ENCODE measurements around the gene RALBP1.

DNA sequence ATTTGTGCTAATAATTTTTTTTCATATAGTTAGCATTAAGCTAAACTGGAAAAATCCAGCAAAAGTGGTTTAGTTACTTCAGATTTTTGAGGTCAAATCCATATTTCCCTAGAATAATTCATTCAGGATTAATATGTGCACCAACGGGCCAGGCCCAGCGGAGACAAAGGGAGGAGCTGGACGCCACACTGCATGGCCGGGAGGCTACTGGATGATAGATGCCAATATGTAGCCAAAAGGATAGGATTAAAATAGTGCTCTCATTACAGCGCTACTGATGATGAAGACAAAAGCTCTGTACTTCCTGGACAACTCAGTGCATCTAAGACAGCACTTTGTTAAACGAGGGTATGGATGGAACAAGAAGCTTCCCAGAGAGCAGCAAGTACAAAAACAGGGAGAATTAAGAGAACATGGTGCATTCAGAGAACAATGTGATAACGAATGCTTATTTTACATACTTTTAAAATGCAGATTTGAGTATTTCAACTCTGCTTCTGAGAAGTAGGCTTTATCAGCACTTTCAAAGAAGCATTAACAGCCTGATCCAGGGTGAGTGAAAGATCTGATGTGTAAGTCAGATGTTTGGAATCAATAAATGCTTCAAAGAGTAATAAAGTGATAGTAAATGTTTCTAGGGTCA is 99.3 kb downstream of the RALBP1 start:
- TF ChIP-seq, protein P1, sequence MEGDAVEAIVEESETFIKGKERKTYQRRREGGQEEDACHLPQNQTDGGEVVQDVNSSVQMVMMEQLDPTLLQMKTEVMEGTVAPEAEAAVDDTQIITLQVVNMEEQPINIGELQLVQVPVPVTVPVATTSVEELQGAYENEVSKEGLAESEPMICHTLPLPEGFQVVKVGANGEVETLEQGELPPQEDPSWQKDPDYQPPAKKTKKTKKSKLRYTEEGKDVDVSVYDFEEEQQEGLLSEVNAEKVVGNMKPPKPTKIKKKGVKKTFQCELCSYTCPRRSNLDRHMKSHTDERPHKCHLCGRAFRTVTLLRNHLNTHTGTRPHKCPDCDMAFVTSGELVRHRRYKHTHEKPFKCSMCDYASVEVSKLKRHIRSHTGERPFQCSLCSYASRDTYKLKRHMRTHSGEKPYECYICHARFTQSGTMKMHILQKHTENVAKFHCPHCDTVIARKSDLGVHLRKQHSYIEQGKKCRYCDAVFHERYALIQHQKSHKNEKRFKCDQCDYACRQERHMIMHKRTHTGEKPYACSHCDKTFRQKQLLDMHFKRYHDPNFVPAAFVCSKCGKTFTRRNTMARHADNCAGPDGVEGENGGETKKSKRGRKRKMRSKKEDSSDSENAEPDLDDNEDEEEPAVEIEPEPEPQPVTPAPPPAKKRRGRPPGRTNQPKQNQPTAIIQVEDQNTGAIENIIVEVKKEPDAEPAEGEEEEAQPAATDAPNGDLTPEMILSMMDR (IDR thresholded peaks at IDR 0.05; ENCODE audit: poor library complexity, severe bottlenecking) = no peak
- no peak for TF ChIP-seq POLR2AphosphoS5 (IDR thresholded peaks at IDR 0.05)
- TF ChIP-seq, protein P2, sequence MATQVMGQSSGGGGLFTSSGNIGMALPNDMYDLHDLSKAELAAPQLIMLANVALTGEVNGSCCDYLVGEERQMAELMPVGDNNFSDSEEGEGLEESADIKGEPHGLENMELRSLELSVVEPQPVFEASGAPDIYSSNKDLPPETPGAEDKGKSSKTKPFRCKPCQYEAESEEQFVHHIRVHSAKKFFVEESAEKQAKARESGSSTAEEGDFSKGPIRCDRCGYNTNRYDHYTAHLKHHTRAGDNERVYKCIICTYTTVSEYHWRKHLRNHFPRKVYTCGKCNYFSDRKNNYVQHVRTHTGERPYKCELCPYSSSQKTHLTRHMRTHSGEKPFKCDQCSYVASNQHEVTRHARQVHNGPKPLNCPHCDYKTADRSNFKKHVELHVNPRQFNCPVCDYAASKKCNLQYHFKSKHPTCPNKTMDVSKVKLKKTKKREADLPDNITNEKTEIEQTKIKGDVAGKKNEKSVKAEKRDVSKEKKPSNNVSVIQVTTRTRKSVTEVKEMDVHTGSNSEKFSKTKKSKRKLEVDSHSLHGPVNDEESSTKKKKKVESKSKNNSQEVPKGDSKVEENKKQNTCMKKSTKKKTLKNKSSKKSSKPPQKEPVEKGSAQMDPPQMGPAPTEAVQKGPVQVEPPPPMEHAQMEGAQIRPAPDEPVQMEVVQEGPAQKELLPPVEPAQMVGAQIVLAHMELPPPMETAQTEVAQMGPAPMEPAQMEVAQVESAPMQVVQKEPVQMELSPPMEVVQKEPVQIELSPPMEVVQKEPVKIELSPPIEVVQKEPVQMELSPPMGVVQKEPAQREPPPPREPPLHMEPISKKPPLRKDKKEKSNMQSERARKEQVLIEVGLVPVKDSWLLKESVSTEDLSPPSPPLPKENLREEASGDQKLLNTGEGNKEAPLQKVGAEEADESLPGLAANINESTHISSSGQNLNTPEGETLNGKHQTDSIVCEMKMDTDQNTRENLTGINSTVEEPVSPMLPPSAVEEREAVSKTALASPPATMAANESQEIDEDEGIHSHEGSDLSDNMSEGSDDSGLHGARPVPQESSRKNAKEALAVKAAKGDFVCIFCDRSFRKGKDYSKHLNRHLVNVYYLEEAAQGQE (IDR thresholded peaks at IDR 0.05; ENCODE audit: borderline replicate concordance) = no peak
- no peak for TF ChIP-seq EP300 (conservative IDR thresholded peaks at IDR 0.05; ENCODE audit: poor library complexity, severe bottlenecking)
- no peak for TF ChIP-seq SMC3 (conservative IDR thresholded peaks at IDR 0.05; ENCODE audit: poor library complexity)
- TF ChIP-seq RAD21 (conservative IDR thresholded peaks at IDR 0.05) = no peak
- TF ChIP-seq EZH2 (IDR thresholded peaks at IDR 0.05; ENCODE audit: borderline replicate concordance, insufficient read depth, low read length, poor library complexity, severe bottlenecking) = no peak
- no peak for TF ChIP-seq TAF1 (IDR thresholded peaks at IDR 0.05; ENCODE audit: low read depth)
